Left cardiac atrium (tissue), 4 donors: ENCODE measurements around the gene CEP104. TPM values are rescaled to one million over a fixed set of nuclear protein-coding genes. Genes with fewer than 3 reads are reported as not detected.

Experiments
- ATAC-seq, 2 donors: fragments of 200-7000 bp; cut with Tn5 transposase; one replicate each; pipeline ENCODE4 v1.9.1; 2020; ENCODE audit warnings: mild to moderate bottlenecking in 2 of 2, moderate library complexity in 2 of 2
- DNase-seq: peaks from one replicate; pipeline ENCODE4 v3.0.0-alpha.2; 2020
- intact Hi-C, 2 donors: fragments of 100-400 bp; cut with DNase I; formaldehyde crosslinking; loops; one replicate each; pipeline versions ENCODE4 v1.14.1 to v1.15.1; 2022 to 2023
- total RNA-seq, 2 donors: library from RNA; stranded (reverse); fragmentation: NEBNext Ultra II Directional; extraction: Animal tissue kit (Norgen Biotek cat#: 25700); gene quantifications; one replicate each; pipeline ENCODE4 v1.2.1, GENCODE V29; 2021
- donor health status: DM: no; HTN: yes; CAD: no.
- donor health status: DM: no; HTN: yes; CAD: no; lungs with severe emphysema.
- donor health status: DM: yes; HTN: yes; CAD: no.
- donor health status: Dilated cardiomyopathy.

CEP104 gene
- total RNA-seq, 2 donors from 2014 or later = 28.6 to 37.5 TPM

DNA sequence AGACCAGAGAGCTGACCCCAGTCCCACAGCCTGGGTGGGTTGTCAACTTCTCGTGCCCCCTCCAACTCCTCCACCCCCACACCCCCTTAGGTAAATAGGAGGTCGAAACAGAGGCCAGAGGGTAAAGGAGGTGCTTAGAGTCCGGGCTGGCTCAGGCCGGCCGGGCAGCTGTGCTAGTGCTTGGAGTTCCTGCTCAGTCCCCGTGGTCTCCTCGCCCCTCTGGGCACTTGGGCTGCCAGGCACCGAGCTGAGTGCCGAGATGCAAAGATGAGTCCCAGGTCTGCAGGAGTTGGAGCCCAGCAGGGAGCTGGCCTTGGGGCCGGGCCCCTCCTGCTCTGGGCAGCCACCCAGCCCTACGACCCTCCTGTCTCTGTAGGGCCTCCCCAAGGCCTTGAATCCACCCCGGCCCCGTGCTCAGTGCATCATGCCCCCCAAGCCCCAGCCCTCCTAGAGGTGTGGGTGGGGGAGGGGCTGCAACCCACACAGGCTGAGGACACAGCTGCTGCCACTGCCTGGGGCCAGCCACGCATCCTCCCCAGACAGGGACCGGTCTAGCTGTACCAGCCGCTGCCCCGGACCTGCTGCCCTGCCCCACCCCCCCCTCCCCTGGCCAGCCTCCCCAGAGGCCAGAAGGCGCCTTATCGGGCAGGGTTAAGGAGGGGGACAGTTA, 82.6 kb downstream of the CEP104 start:
- no peak for DNase-seq
- intact Hi-C loops = no loop called here
- no peak for ATAC-seq

DNA sequence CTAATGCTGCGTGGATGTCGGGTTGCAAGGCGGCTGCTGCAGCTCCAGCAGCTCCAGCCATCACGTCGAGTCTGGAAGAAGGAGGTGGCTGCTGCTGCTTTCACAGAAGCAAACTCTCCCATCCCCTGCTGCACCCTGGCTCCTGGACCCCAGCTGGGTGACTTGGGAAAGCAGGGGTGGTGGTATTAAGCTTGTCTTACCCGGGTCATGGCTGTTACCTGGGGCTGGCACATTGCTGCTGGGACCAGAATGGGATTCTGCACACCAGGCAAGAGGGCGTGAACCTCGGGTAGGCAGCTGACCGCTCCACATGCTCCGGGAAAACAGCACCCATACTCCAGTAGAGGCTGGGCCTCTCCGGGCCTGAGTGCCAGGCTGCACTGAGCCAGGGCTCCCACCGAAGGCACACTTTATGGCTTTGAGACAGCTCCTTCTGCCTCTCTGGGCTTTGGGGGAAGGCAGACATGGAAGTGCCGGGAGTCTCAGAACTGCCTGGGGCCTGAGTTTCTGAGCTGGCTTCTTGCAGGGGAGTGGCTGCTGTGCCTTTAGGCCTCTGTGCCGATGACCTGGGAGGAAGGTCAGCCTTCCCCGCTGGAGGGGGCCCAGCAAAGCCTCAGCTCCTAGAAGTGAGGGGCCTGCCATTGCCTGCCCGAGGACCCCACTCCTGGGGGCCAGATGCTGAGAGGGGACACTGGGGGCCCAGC, 83.3 kb downstream of the CEP104 start:
- ATAC-seq (no peak), DNase-seq (no peak)
- intact Hi-C loops = no loop called here

- DNase-seq = no peak
- intact Hi-C loops = no loop called here
- ATAC-seq = peak; percentile 0 to 1
Observed at GRCh38 chr1:3772715-3773571, 84.1 kb downstream of the CEP104 start, which contains the start of gene SMIM1. Gene SMIM1 (plus strand): TSS chr1:3772749. CDS start chr1:3775374, 2,625 bp downstream.

GRCh38 chr1:3772027-3772714, 84.8 kb downstream of the CEP104 start:
- intact Hi-C loops = no loop called here
- ATAC-seq = peak; percentile 86
- peak; percentile 93 for DNase-seq

- ATAC-seq = peak in 1 of 2 donors; percentile 4
- no peak for DNase-seq
- intact Hi-C loops = no loop called here
Observed at GRCh38 chr1:3771108-3772026, 85.6 kb downstream of the CEP104 start.

DNA sequence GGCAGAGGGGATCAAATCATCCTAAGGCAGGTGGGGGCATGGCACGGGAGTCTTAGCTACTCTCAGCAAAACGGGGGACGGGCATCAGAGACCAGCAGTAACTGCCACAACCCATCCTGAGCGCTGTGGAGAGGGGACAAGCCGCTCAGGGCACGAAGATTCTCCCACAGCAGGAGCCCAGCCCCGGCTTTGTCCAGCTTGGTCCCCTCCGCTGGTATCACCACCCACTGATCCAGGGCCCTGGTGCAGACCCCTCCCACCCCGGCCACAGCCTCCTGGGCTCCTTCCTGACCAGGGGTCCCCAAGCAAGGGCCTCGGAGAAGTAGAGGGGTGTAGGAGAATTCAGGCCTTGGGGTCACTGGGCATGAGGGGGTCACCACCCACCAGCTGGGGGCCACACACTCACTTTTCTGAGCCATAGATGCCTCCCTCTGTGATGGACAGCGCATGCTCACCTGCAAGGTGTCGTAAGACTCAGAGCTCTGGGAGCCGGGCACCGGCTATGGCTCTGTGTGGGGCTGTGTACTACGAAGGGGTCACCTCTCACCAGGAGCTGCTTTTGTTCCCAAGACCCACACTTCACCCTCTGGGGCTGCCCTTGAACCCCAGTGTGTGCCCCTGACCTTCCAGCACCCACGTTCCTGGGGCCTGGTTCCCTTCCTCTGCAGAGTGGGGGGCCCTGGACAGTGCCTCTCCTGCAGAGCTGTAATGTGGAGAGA, 86.8 kb downstream of the CEP104 start:
- intact Hi-C loops = no loop called here
- no peak for ATAC-seq

DNA sequence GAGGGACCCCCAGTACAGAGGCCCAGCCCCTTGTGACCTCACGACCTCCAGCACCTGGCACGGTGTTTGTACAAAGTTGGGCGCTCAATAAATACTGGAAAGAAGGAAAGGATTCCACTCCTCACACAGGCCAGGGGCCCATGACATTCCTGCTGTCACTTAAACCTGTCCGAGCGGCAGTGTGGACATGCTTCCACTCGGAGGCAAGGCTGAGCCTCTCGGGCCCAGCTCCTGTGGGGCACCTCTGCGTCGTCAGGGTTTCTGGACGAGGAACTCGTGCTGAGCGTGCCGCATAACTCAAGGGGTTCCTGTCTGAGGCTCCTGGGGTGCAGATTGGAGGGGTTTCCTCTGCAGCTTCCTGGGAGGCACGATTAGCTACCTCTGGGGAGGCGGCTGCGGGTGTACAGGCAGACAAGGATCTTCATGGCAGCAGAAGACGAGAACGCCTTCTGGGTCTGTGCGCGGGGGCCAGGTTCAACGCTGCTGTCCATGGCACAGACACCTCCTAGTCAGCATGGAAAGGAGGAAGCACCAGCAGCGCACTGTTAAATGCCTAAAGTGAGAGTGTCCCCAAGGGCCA, 88.1 kb downstream of the CEP104 start:
- ATAC-seq (no peak), DNase-seq (no peak)
- intact Hi-C loops = no loop called here

More for the DNA sequence above, 86.8 kb downstream of the CEP104 start:
- DNase-seq = no peak

DNA sequence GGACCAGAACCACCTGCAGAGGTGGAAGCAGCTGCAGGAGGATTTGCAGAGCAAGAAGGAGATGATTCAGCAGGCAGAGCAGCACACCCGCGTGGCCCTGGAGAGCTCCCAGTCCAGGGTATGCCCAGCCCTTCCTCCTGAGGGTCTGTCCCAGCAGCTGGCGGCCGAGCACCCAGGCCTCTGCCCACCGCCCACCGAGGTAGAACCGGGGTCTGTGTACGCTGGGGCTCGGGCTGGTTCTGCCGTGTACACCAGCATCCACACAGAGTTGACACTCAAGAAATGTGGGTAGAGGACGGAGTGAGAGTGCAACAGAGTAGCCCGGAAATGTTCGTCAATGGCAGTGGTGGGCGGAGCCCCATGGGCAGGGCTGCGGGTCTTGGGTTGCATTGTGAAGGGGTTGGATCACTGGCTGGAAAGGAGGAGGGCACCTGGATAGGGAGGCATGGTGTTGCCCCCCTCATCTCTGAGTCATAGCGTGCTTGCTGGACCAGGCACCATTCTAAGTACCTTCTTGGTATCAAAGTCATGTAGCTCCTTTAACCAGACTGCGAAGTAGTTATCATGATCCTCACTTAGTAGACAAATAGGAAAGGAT, 89.6 kb downstream of the CEP104 start:
- intact Hi-C loops = no loop called here
- DNase-seq = no peak
- ATAC-seq = no peak

DNA sequence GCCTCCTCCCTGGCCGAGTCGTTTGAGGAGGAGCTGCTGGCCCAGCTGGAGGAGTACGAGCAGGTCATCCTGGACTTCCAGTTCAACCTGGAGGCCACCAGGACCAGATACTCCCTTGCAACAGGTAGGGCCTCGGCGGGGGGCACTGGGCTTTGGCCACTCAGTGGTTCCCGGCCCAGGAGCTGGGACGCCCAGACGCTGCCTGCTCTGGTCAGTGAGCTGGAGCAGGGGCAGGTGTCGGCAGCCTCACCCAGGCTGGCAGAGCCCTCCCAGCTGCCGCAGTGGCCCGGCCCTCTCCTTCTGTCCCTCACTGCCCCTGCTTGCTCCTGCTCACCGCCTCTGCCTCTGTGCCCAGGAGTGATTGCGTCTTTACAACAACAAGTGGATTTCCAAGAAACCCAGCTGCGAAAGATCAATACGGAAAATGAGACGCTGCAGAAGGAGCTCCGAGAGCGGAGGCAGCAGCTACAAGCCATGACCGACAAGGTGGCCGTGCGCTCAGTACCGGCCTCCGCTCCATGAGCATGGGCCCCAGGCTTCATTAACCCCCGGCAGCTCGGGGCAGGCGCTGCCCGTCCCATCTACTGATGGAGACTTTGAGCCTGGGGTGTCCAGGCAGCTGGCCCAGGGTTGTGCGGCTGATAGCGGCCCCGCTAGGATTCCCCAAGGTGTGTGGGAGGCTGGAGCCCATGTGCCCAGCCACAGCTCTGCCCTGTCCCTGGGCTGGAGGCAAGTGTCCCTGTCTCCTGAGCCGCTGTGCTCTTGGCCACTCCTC, 93.5 kb downstream of the CEP104 start:
- DNase-seq (no peak), ATAC-seq (no peak)
- intact Hi-C loops = no loop called here

DNA sequence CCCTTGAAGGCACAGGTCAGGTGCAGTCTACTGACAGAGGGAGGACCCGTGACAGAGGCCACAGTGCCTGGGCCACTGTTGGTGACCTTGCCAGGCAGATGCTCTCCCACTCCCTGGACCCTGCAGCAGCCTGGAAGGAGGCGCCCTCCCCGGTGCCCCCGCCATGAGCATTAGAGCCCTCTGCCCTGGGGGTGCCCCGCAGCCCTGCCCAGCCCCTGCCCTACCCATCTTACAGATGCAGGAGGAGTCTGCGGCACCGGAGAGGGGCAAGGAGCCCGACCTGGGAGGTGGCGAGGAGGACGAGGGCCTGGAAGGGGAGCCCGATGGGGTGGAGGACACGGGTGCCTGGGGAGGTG, 94.2 kb downstream of the CEP104 start:
- ATAC-seq (peak in 1 of 2 donors; percentile 5), DNase-seq (no peak)
- intact Hi-C loops = no loop called here

DNA sequence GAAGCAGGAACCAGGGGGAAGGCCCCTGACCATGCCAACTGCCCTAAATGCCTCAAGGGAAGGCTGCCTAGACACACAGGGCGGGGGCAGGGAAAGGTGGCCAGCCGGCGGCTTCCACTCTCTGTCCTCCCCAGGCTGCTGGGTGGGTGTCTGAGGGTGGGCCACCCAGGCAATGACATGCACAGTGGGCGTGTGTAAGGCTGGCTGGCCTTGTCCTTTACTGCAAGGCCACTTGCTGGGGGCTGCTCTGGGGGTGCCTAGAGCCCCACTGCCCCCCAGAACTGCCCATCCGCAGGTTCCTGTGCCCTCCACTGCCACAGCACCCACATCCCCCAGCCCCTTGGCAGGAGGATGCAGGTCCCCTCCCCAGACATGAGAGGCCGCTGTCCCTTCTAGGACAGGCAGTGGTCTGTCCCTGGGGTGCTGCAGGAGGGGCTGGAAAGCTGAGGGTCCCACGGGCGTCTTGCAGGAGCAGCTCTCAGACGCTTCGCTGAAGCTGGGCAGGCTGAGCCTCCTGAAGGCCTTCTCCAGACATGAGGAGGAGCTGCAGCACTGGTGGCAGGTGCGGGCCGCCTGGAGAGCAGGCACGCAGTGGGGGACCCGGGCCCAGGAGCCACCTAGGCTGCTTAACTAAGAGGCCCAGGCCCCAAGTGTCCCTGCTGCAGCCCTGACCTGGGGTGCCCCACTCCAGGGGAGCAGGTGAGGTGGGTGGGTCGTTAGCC, 94.7 kb downstream of the CEP104 start:
- ATAC-seq (no peak), DNase-seq (no peak)
- intact Hi-C loops = no loop called here

Other genes starting within 250 kb of the CEP104 start
- 10 to 100 TPM; 12.4 to 15.8 TPM for gene MEGF6, start 245.7 kb downstream of the CEP104 start, total RNA-seq
- gene TPRG1L, start 232.2 kb downstream of the CEP104 start, total RNA-seq = 10 to 100 TPM; 41.3 to 42.6 TPM
- gene WRAP73, start 207.1 kb downstream of the CEP104 start, total RNA-seq = 10 to 100 TPM; 11.3 to 11.8 TPM
- gene TP73, start 204.7 kb downstream of the CEP104 start, total RNA-seq = under 1 TPM in 1 of 2 donors, not detected in 1; 0.06 TPM
- not detected for gene CCDC27, start 104.8 kb downstream of the CEP104 start, total RNA-seq
- gene SMIM1, start 84.5 kb downstream of the CEP104 start, total RNA-seq = 10 to 100 TPM; 25.4 to 35.9 TPM
- gene LRRC47, start 60.7 kb downstream of the CEP104 start, total RNA-seq = 10 to 100 TPM; 41.4 to 43.4 TPM
- gene DFFB, start 265 bp upstream of the CEP104 start, total RNA-seq = 1 to 10 TPM; 4.0 to 4.1 TPM
- 10 to 100 TPM; 13.2 to 14.0 TPM for gene C1orf174, start 43.1 kb upstream of the CEP104 start, total RNA-seq